HepG2 (cell line): ENCODE results near the gene RASIP1. TPM values are rescaled to one million over a fixed set of nuclear protein-coding genes. Genes with fewer than 3 reads are reported as not detected.

Source experiments
- CEBPB ChIP-seq: IDR thresholded peaks from 2 replicates; pipeline ENCODE4 v1.6.1; 2011; ENCODE audit warnings: low read depth, low read length, improper control_type of control experiment, borderline replicate concordance
- FOSL1 ChIP-seq: sonication (generic); formaldehyde crosslinking; IDR thresholded peaks from 2 replicates; pipeline ENCODE4 v1.9.0; 2021; ENCODE audit warnings: missing genetic modification reagents, borderline replicate concordance
- HOXA3 ChIP-seq: sonication (generic); formaldehyde crosslinking; IDR thresholded peaks from 2 replicates; pipeline ENCODE4 v1.5.0; 2020; ENCODE audit warnings: missing genetic modification reagents
- NR2F1 ChIP-seq, 2 experiments: fragments of 450-650 bp in 1 of 2; formaldehyde crosslinking in 1 of 2; IDR thresholded peaks; 2 replicates each; pipeline versions ENCODE4 v1.5.0 to v1.6.1; 2016 to 2020; ENCODE audit warnings: mild to moderate bottlenecking in 1 of 2, missing compliant biosample characterization in 1 of 2, missing genetic modification reagents in 1 of 2, moderate library complexity in 1 of 2
- TBL1XR1 ChIP-seq: fragments of 150-350 bp; IDR thresholded peaks from 2 replicates; pipeline ENCODE4 v1.6.1; 2014; ENCODE audit warnings: borderline replicate concordance, low read length; ENCODE audit not compliant: partially characterized antibody
- TOE1 ChIP-seq: sonication (generic); formaldehyde crosslinking; IDR thresholded peaks from 2 replicates; pipeline ENCODE4 v1.4.0; 2020; ENCODE audit warnings: mild to moderate bottlenecking, missing genetic modification reagents
- ZNF138 ChIP-seq: sonication (generic); formaldehyde crosslinking; IDR thresholded peaks from 2 replicates; pipeline ENCODE4 v1.5.0; 2020; ENCODE audit warnings: mild to moderate bottlenecking, low read depth, missing genetic modification reagents
- ZNF207 ChIP-seq: fragments of 450-650 bp; IDR thresholded peaks from 2 replicates; pipeline ENCODE4 v1.6.1; 2016; ENCODE audit warnings: antibody characterized with exemption, borderline replicate concordance
- ZNF30 ChIP-seq: sonication (generic); formaldehyde crosslinking; IDR thresholded peaks from 2 replicates; pipeline ENCODE4 v1.5.0; 2020; ENCODE audit warnings: mild to moderate bottlenecking, missing genetic modification reagents
- ZNF331 ChIP-seq: sonication (generic); formaldehyde crosslinking; IDR thresholded peaks from 2 replicates; pipeline ENCODE4 v1.4.0; 2020; ENCODE audit warnings: missing genetic modification reagents
- ZNF530 ChIP-seq: sonication (generic); formaldehyde crosslinking; IDR thresholded peaks from 2 replicates; pipeline ENCODE4 v1.5.0; 2020; ENCODE audit warnings: low read depth, mild to moderate bottlenecking, missing genetic modification reagents
- ZNF619 ChIP-seq: sonication (generic); formaldehyde crosslinking; IDR thresholded peaks from 2 replicates; pipeline ENCODE4 v1.4.0; 2020; ENCODE audit warnings: mild to moderate bottlenecking, missing genetic modification reagents
- polyA plus RNA-seq, 8 experiments: library from polyadenylated mRNA; depleted of rRNA in 3 of 8; stranded (reverse) in 7 of 8; unstranded in 1 of 8; fragments of >200 nt; fragmentation: Illumina TruSeq in 4 of 8; extraction: Trizol in 4 of 8; gene quantifications; 2 replicates each; pipeline versions ENCODE4 v1.2.1 to v1.2.3, GENCODE V29; 2011 to 2016; ENCODE audit warnings: low read depth in 4 of 8, missing spikeins in 1 of 8, mixed read lengths in 1 of 8; ENCODE audit not compliant: insufficient read depth in 1 of 8
- total RNA-seq, 5 experiments: library from RNA; depleted of rRNA; stranded (reverse); fragments of >200 nt; fragmentation: Illumina TruSeq; extraction: Trizol; gene quantifications; 2 replicates each; pipeline ENCODE4 v1.2.3, GENCODE V29; 2016; ENCODE audit warnings: low read depth in 1 of 5
- TF ChIP-seq, protein P1 (sequence below): sonication (generic); formaldehyde crosslinking; IDR thresholded peaks from 2 replicates; pipeline ENCODE4 v1.4.0; 2020; ENCODE audit warnings: missing genetic modification reagents
- TF ChIP-seq, protein P2 (sequence below): sonication (generic); formaldehyde crosslinking; conservative IDR thresholded peaks from 2 replicates; pipeline ENCODE4 v1.4.0; 2020; ENCODE audit warnings: mild to moderate bottlenecking, missing genetic modification reagents, moderate library complexity
- TF ChIP-seq, protein P3 (sequence below): sonication (generic); formaldehyde crosslinking; IDR thresholded peaks from 2 replicates; pipeline ENCODE4 v1.5.0; 2020; ENCODE audit warnings: mild to moderate bottlenecking, low read depth, missing genetic modification reagents, borderline replicate concordance
- TF ChIP-seq, protein P4 (sequence below): sonication (generic); formaldehyde crosslinking; conservative IDR thresholded peaks from 2 replicates; pipeline ENCODE4 v1.8.1; 2023; ENCODE audit warnings: missing genetic modification reagents
- TF ChIP-seq, protein P5 (sequence below): IDR thresholded peaks from 2 replicates; pipeline ENCODE4 v1.6.1; 2016; ENCODE audit warnings: low read depth

The RASIP1 gene
- total and polyA plus RNA-seq, 2 of the 13 experiments (the other 11 are each of a cell fraction or from before 2014, with no cell fraction given), result 0.44 to 0.58 TPM

DNA sequence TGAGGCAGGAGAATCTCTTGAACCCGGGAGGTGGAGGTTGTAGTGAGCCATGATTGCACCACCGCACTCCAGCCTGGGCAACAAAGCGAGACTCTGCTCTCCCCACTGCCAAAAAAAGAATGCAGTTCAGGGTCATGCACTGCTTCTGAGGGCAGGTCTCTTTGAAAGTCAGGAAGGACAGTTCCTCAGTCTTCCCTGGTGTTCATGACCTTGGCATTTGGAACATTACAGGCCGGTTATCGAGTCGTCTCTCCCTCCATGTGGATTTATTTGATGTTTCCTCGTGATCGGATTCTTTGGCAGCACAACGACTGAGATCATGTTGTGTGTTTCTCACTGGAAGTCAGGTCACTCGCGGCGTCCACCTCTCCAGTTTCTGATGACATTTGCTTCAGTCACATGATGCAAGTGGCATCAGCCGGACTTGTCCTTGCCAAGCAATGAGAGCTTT, 32.1 kb upstream of the RASIP1 start (continued):
- TF ChIP-seq, protein P1, sequence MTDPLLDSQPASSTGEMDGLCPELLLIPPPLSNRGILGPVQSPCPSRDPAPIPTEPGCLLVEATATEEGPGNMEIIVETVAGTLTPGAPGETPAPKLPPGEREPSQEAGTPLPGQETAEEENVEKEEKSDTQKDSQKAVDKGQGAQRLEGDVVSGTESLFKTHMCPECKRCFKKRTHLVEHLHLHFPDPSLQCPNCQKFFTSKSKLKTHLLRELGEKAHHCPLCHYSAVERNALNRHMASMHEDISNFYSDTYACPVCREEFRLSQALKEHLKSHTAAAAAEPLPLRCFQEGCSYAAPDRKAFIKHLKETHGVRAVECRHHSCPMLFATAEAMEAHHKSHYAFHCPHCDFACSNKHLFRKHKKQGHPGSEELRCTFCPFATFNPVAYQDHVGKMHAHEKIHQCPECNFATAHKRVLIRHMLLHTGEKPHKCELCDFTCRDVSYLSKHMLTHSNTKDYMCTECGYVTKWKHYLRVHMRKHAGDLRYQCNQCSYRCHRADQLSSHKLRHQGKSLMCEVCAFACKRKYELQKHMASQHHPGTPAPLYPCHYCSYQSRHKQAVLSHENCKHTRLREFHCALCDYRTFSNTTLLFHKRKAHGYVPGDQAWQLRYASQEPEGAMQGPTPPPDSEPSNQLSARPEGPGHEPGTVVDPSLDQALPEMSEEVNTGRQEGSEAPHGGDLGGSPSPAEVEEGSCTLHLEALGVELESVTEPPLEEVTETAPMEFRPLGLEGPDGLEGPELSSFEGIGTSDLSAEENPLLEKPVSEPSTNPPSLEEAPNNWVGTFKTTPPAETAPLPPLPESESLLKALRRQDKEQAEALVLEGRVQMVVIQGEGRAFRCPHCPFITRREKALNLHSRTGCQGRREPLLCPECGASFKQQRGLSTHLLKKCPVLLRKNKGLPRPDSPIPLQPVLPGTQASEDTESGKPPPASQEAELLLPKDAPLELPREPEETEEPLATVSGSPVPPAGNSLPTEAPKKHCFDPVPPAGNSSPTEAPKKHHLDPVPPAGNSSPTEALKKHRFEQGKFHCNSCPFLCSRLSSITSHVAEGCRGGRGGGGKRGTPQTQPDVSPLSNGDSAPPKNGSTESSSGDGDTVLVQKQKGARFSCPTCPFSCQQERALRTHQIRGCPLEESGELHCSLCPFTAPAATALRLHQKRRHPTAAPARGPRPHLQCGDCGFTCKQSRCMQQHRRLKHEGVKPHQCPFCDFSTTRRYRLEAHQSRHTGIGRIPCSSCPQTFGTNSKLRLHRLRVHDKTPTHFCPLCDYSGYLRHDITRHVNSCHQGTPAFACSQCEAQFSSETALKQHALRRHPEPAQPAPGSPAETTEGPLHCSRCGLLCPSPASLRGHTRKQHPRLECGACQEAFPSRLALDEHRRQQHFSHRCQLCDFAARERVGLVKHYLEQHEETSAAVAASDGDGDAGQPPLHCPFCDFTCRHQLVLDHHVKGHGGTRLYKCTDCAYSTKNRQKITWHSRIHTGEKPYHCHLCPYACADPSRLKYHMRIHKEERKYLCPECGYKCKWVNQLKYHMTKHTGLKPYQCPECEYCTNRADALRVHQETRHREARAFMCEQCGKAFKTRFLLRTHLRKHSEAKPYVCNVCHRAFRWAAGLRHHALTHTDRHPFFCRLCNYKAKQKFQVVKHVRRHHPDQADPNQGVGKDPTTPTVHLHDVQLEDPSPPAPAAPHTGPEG (CRISPR knock-in tag), result no peak; the same call in 1 of the 2 replicates
- peak; percentile 80 for TF ChIP-seq TBL1XR1
- TF ChIP-seq FOSL1 (CRISPR knock-in tag), result no peak
- TF ChIP-seq CEBPB, result 0 out of 2 replicates have a peak, but pooled peaks have one; percentile 20
- no peak for TF ChIP-seq ZNF30
- TF ChIP-seq, protein P2, sequence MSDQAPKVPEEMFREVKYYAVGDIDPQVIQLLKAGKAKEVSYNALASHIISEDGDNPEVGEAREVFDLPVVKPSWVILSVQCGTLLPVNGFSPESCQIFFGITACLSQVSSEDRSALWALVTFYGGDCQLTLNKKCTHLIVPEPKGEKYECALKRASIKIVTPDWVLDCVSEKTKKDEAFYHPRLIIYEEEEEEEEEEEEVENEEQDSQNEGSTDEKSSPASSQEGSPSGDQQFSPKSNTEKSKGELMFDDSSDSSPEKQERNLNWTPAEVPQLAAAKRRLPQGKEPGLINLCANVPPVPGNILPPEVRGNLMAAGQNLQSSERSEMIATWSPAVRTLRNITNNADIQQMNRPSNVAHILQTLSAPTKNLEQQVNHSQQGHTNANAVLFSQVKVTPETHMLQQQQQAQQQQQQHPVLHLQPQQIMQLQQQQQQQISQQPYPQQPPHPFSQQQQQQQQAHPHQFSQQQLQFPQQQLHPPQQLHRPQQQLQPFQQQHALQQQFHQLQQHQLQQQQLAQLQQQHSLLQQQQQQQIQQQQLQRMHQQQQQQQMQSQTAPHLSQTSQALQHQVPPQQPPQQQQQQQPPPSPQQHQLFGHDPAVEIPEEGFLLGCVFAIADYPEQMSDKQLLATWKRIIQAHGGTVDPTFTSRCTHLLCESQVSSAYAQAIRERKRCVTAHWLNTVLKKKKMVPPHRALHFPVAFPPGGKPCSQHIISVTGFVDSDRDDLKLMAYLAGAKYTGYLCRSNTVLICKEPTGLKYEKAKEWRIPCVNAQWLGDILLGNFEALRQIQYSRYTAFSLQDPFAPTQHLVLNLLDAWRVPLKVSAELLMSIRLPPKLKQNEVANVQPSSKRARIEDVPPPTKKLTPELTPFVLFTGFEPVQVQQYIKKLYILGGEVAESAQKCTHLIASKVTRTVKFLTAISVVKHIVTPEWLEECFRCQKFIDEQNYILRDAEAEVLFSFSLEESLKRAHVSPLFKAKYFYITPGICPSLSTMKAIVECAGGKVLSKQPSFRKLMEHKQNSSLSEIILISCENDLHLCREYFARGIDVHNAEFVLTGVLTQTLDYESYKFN (CRISPR knock-in tag), result no peak; the same call in none of the 2 replicates
- TF ChIP-seq ZNF207, result no peak
- TF ChIP-seq ZNF530 (CRISPR knock-in tag), result no peak
- TF ChIP-seq HOXA3 (CRISPR knock-in tag), result peak; percentile 60
- TF ChIP-seq, protein P3, sequence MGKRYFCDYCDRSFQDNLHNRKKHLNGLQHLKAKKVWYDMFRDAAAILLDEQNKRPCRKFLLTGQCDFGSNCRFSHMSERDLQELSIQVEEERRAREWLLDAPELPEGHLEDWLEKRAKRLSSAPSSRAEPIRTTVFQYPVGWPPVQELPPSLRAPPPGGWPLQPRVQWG (CRISPR knock-in tag), result no peak
- TF ChIP-seq, protein P4, sequence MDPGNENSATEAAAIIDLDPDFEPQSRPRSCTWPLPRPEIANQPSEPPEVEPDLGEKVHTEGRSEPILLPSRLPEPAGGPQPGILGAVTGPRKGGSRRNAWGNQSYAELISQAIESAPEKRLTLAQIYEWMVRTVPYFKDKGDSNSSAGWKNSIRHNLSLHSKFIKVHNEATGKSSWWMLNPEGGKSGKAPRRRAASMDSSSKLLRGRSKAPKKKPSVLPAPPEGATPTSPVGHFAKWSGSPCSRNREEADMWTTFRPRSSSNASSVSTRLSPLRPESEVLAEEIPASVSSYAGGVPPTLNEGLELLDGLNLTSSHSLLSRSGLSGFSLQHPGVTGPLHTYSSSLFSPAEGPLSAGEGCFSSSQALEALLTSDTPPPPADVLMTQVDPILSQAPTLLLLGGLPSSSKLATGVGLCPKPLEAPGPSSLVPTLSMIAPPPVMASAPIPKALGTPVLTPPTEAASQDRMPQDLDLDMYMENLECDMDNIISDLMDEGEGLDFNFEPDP (CRISPR knock-in tag), result no peak
- no peak for TF ChIP-seq ZNF619 (CRISPR knock-in tag)
- no peak for TF ChIP-seq ZNF331 (CRISPR knock-in tag)
- TF ChIP-seq NR2F1 (CRISPR knock-in tag; IDR thresholded peaks at IDR 0.05), result peak; percentile 58 to 61; a peak in 3 of 4 replicates
- TF ChIP-seq TOE1 (CRISPR knock-in tag), result no peak
- TF ChIP-seq ZNF138 (CRISPR knock-in tag), result no peak
- TF ChIP-seq, protein P5, sequence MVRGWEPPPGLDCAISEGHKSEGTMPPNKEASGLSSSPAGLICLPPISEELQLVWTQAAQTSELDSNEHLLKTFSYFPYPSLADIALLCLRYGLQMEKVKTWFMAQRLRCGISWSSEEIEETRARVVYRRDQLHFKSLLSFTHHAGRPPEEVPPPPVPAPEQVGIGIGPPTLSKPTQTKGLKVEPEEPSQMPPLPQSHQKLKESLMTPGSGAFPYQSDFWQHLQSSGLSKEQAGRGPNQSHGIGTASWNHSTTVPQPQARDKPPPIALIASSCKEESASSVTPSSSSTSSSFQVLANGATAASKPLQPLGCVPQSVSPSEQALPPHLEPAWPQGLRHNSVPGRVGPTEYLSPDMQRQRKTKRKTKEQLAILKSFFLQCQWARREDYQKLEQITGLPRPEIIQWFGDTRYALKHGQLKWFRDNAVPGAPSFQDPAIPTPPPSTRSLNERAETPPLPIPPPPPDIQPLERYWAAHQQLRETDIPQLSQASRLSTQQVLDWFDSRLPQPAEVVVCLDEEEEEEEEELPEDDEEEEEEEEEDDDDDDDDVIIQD (CRISPR knock-in tag), result no peak
